D721Med (cell line): Measurements from ENCODE around the gene SMIM12.

Experiments
- DNase-seq: peaks from one replicate; pipeline ENCODE4 v3.0.0; 2011; ENCODE audit warnings: low spot score; ENCODE audit not compliant: insufficient read length
- FAIRE-seq: peaks from 2 replicates; lab custom pipeline; 2011; peaks lifted over from hg19 to GRCh38; lab: Jason Lieb, UNC
- CTCF ChIP-seq: IDR thresholded peaks from 2 replicates; pipeline ENCODE4 v1.5.1; 2012; ENCODE audit warnings: mild to moderate bottlenecking, control low read depth; ENCODE audit not compliant: insufficient read depth; ENCODE audit errors: missing control alignments

The SMIM12 gene

GRCh38 chr1:34867415-34867814 is 7.9 kb upstream of the SMIM12 start:
- TF ChIP-seq CTCF: no peak
- DNase-seq (no peak), FAIRE-seq (no peak)

DNA sequence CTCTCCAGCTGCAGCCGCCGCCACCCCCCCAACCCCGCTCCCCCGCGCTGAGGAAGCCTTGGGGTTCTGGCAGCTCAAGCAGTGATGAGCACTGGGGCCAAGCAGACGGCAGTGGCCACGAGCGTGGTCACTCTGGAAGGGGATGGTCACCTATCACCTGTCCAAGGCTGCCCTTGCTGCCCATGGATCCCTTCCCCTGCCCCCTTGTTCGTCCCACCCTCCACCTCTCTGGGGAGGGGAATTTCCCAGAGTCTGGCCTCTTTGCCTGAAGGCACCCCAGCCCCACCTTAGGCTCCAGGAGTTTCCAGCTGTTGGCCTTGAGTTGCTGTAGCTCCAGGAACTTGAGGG is 7.2 kb upstream of the SMIM12 start:
- no peak for TF ChIP-seq CTCF
- FAIRE-seq: no peak

DNA sequence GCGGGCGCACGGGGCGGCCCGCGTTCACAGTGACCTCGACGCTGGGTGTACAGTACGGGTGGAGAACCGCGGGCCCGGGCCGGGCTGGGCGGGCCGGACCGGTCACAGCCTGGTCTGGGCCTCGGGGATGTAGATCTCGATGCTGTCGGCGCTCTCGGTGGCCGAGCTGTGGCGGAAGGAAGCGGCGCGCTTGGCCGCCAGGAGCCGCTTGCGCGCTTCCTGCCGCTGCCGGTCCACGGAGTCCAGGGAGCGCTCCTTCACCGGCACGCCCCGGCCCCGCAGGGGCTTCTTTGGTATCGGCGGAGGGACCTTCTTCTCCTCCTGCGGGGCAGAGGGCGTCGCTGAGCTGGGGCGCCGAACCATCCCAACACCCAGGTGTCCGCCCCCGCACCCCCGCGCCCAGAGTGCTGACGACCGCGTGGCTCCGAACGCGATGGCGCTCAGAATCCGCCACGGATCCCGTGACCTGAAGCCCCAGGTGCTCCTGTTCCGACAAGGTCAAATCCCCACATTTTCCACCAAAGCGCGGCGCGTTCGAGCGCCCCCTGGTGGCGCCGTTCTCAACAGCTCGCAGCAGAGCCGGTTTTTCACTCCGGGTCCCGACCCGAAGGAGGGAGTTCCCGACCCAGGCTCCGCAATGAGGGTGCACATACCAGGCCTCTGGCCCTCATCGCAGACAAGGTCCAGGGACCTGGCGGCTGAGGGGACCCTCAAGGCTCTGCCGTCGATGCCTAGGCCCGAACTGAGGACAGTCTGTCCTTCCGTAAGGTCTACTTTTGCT is 6.6 kb upstream of the SMIM12 start:
- TF ChIP-seq CTCF: peak; percentile 70
- no peak for FAIRE-seq
- no peak for DNase-seq

More for the DNA sequence above, 7.2 kb upstream of the SMIM12 start:
- no peak for DNase-seq

DNA sequence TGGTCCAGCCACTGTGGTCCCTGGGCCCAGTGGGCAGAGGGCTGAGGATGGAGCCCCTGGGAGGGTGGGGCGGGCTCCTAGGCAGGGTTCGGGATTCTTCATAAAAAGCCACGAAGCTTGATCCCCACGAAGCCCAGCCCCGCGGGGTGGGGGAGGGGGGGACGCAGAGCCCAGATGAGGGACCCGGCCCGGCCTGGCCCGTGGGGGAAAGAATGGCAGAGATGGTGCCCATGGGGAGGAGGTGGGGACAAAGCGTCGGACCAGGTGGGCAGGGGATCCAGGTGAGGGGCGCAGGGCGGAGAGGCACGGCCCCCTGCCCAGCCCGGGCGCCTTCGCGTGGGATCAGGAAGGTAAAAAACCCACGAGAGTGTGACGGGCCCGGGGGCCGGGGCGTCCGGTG is 6.0 kb upstream of the SMIM12 start:
- FAIRE-seq (no peak), DNase-seq (no peak)
- TF ChIP-seq CTCF: no peak

- FAIRE-seq: no peak
- TF ChIP-seq CTCF: no peak
- no peak for DNase-seq
These were observed 5.2 kb upstream of the SMIM12 start for GRCh38 chr1:34864759-34865158.

DNA sequence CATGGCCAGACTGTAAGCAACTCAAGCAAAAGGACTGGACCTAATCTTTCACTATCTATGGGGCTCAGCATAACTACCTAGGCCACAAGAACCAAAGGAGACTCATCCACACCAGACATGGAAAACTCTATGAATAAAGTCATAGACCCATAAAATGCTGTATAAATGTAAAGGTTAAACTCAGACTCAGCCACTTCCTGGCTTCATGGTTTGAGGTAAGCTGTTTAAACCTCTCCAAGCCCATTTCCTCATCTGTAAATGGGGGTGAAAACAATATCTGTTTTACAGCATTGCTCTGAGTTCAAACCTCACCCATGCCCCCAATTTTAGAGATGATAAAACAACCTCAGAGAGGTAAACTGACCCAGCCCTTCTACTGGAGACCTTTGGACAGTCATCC is 4.0 kb upstream of the SMIM12 start:
- TF ChIP-seq CTCF: no peak
- DNase-seq: no peak
- no peak for FAIRE-seq

DNA sequence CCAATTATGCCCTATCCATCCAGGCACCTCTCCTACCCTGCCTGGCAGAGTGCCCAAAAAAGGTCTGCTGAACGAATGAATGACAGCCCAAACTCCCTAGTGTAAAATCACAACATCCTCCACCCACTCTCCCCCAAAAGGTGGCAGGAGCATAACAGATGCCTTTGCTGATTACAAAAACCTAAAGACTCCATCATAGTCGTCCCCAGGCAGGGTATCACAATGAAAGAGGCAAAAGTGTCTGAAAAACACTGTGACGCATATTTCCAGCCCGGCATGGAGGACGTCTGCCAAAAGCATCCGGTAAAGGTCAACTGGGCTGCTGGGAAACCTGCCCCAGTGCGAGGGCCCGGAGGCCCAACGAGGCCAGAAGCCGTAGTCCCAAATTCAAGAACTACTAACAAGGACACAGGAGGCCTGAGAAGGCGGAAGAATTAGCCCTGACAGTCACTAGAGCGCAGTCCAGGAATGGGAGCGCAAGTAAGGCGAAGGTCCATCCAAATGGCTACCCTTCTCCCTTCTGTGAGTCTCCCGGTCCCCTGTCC is 576 bp downstream of the SMIM12 start:
- no peak for TF ChIP-seq CTCF
- no peak for FAIRE-seq
- no peak for DNase-seq
